ENCODE data around the gene ELF5.
A peak's percentile ranks its signal among the peaks of the same experiment; 100 is the strongest.

ELF5 gene

GRCh38 chr11:34449013-34449412, 64.6 kb downstream of the ELF5 start:
- no peak for DNase-seq

DNA sequence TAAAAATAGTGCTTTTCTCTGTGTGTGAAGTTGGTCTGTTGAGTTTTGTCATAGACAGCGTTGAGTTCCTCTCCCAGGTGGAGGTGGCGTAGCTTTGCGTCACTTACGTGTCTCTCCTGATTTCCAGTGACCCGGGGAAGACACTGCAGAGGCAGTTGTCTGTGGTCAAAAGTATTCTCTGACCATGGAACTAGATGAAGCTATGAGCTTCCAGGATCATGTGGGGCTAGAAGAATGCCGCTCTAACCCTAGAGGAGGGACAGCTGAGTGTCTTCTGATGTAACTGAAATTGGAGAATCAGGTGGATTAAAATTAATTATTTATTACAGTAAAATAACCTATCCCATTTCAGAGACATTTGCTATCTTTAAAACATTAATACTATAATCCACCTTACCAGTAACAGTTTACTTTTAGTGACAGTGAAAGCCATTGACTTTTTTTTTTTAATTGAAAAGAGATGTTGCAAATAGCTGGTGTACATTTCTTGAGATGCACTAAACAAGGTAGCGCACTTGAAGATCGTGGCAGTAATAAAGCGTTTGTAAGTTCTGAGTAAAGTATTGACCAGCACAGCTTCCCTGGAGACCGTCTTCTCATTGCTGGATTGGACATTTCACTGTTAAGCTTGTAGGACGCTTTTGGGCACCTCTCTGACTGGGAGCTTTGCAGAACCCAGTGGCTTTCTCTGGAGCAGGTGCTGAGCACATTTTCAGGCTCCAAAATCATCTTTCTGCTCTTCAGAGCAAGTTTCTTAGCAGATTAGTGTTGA, 65.2 kb downstream of the ELF5 start:
- no peak for DNase-seq

DNA sequence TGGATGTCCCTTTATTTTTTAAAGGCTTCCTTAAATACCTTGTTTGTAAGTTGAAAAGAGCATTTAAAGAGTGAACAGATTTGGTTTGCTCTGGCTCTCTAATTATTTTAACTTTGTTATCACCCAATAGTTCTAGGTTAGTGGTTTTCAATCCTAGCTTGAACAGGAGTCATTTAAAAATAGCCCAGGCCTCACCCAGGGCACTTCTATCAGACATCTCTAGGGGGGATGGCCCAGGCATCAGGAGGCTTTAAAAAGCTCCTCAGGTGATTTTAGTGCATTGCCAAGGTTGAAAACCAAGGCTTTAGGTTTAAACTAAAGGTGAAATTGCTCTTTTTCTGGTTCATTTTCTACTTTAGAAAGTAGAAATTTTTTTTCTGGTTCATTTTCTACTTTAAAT, 66.5 kb downstream of the ELF5 start:
- no peak for DNase-seq

DNA sequence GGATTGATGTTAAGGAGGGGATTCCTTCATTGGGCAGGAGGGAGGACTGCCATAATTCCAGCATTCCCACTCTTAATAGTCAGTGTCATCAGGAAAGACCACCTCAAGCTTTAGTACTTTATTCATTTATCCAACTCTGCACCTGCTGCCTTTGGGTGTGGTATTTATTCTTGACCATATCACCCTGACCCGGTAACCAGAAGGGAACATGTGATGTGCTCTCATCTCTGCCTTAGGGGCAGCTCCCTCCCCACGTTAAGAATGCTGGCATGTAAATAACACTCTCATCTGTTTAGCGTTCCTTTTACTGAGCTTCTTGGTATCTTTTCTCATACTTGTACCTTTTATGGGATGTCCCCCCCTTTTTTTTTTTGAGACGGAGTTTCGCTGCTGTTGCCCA, 67.2 kb downstream of the ELF5 start:
- DNase-seq = no peak

- no peak for DNase-seq
Measured at GRCh38 chr11:34445956-34446355, 67.6 kb downstream of the ELF5 start.

GRCh38 chr11:34444428-34444827, 69.2 kb downstream of the ELF5 start:
- no peak for DNase-seq

DNA sequence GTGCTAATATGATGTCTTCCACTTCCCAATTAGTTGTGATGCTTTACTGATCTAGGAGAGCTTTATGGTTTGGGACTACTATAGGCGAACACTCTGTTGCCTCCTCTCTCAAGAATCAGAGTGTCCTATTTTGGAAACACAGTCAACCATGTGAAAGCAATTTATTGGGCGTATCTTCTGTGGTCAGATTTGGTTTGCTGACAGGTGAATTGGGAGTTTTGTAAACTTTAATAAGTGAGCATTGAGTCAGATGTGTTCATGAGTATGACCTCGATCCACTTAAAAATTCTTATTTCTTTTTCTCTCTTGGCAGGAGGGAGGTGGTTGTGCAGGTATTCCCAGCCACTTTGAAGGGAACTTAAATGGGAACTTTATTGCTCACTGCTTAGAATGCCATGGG, 70.5 kb downstream of the ELF5 start:
- DNase-seq = no peak

- no peak for DNase-seq
Measured at GRCh38 chr11:34441814-34442213, 71.8 kb downstream of the ELF5 start.

DNA sequence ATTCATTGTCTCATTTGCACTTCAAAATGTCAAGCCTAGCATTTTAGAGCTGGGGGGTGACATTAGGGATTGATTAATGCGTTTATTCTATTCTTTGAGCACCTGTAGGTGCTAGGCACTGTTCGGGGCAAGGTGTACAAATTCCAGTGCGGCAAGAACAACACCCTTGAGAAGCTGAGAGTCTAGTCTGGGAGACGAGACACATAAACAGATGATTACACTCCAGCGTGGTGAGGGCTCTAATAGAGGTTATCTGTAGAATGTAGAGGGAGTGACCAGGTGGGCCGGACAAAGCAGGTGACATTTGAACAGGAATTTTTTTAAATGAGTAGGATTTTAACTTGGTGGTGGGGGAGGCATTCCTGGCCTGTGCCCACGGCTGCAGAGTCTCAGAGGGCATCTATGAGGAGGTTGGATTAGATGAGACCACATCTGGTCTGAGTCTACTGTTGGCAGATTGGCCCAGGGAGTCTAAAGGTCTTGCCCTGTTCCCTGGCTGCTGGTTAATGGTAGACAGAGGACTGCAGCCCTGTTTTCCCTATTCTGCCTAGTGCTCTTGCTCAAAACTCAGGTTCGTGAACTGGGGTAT, 73.9 kb downstream of the ELF5 start:
- no peak for DNase-seq

- peak; percentile 97 for DNase-seq
Measured at GRCh38 chr11:34438529-34439507, 74.8 kb downstream of the ELF5 start, which contains the start of gene CAT. Gene CAT, plus strand, starts transcription at chr11:34438934. Its CDS starts 80 bp downstream, at chr11:34439014.

DNA sequence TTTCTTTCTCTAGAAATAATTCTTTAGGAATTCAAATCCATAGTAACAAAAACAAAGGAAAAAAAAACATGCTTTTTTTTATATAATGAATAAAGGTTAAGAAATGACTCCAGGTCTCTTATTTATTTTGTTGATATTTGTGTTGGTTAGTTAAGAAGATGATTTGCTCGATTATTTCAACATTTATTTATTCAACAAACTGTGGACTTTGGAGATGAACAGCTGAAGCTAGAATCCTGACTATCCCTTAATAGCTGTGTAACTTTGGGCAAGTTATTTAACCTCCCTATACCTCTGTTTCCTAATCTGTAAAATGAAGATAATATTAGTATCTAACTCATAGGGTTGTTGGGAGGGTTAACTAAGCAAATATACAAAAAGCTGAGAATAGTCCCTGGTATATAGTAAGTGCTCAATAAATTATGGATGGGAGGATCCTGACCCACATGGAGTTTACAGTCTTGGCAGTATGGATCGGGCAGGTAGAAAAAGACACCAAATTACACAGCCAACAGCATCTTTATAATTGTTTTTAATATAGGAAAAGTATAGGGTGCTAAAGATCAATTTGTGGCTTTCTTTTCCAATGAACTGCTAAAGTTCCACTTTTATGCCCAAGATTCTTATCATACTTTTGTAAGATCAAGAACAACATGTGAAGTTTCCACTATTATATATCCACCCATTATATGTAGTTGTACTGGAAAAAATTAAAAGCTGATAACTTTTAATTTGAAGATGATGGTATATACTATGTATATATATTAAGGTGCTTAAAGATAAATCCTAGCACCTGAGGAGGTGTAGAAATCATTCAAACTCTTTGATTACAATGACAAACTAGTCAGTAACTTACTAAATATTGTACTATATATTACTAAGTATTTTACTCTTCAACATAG, 76.1 kb downstream of the ELF5 start:
- DNase-seq = no peak

DNA sequence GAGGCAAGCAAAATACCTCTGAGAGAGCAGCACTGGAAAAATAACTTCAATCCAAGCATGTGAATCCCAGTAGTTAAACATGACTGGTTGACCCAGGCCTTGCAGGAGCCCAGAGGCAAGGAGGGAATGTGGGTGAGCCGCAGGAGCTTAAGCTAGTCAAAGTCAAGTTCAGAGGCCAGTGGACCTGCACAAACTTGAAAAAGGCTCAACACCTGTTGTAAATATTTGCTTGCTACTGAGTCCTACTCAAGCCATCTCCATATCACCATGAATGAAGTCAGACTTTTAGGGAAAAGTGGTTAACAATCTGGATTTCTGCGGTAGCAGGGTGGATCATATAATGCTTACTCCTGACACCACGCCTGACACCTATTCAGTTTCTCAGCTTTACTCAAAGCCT, 79.7 kb downstream of the ELF5 start:
- DNase-seq = no peak

DNA sequence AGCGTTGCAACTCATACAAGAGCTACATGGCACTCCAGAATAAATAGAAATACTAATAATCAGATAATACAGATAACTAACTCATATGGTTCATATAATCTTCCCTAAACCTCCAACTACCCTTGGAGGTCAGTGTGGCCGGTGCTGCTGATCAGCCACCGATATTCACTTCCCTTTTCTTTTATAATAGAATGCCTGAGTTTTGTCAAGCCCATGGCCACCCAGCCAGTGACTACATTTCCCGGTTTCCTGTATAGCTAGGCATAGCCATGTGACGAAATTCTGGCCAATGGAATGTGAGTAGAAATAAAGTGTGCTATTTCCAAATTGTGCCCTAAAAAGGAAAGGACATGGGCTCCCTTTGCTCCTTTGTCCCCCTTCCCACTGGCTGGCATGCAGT, 80.8 kb downstream of the ELF5 start:
- no peak for DNase-seq

DNA sequence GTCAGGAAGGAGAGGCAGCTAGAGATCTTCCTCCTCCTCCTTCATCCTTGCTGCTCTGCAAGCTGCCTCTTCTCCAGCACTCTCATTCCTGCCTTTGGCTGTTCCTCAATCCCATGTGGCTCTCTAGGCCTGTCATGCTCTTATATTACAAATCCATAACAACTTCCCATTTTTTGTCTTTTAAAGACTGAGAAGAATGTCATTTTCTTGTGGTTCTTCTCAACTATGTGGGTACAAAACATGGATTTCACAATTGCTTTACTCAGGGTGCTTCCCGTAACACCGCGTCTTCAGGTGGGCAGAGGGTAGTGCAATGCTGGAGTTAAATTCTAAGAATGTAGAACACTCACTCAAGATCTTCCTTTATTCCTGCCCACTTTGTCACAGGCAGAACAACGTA, 81.6 kb downstream of the ELF5 start:
- no peak for DNase-seq
